ENCODE results near the gene FGGY.

- TF ChIP-seq POLR2AphosphoS5 (IDR thresholded peaks at IDR 0.05; ENCODE audit: borderline replicate concordance, low read depth, low read length) = no peak
- TF ChIP-seq FOXP2 (optimal IDR thresholded peaks at IDR 0.05; ENCODE audit: control extremely low read depth, extremely low read length, insufficient read depth) = no peak
Measured at GRCh38 chr1:59288046-59288445, 8.8 kb upstream of the FGGY start.
